ENCODE data around the gene RNF14.

The RNF14 gene

GRCh38 chr5:142006363-142007236, 37.7 kb downstream of the RNF14 start (continued):
- TF ChIP-seq ZNF660 (tag by site-specific recombination; IDR thresholded peaks at IDR 0.05) (no peak), ZBTB21 (tag by site-specific recombination; IDR thresholded peaks at IDR 0.05) (no peak), ZNF843 (tag by site-specific recombination; IDR thresholded peaks at IDR 0.05) (no peak), ELK4 (IDR thresholded peaks at IDR 0.05; ENCODE audit: borderline replicate concordance, low read depth, low read length) (no peak), PATZ1 (tag by site-specific recombination; IDR thresholded peaks at IDR 0.05) (no peak), ZNF544 (tag by site-specific recombination; IDR thresholded peaks at IDR 0.05) (no peak), ZNF704 (tag by site-specific recombination; IDR thresholded peaks at IDR 0.05) (no peak), ZNF473 (tag by site-specific recombination; IDR thresholded peaks at IDR 0.05) (no peak)

- TF ChIP-seq ZFP69B (tag by site-specific recombination; IDR thresholded peaks at IDR 0.05) (no peak), ZNF23 (tag by site-specific recombination; IDR thresholded peaks at IDR 0.05; ENCODE audit: borderline replicate concordance) (no peak), EGR2 (tag by site-specific recombination; IDR thresholded peaks at IDR 0.05; ENCODE audit: low read depth) (no peak), ZSCAN30 (tag by site-specific recombination; IDR thresholded peaks at IDR 0.05) (no peak), ZNF10 (tag by site-specific recombination; IDR thresholded peaks at IDR 0.05) (no peak), REST (tag by site-specific recombination; IDR thresholded peaks at IDR 0.05) (no peak), ZNF138 (tag by site-specific recombination; IDR thresholded peaks at IDR 0.05; ENCODE audit: borderline replicate concordance) (no peak), ZNF658 (tag by site-specific recombination; IDR thresholded peaks at IDR 0.05) (no peak), ZBTB26 (tag by site-specific recombination; optimal IDR thresholded peaks at IDR 0.05) (no peak), ZNF624 (tag by site-specific recombination; IDR thresholded peaks at IDR 0.05) (no peak), ZNF510 (tag by site-specific recombination; IDR thresholded peaks at IDR 0.05; ENCODE audit: insufficient replicate concordance) (no peak), ZNF148 (tag by site-specific recombination; IDR thresholded peaks at IDR 0.05; ENCODE audit: borderline replicate concordance) (no peak), ZNF169 (tag by site-specific recombination; IDR thresholded peaks at IDR 0.05) (no peak), ZNF350 (tag by site-specific recombination; IDR thresholded peaks at IDR 0.05) (no peak)
- Histone ChIP-seq H3K27ac (ENCODE audit: extremely low read depth, low read depth, low read length) (no peak overlapping the region), H3K4me1 (ENCODE audit: control insufficient read depth, insufficient read depth, low read length) (no peaks in the 10 kb centered on the region), H3K36me3 (ENCODE audit: control insufficient read depth in 2 of 2, insufficient read depth in 1 of 2, low read length in 2 of 2) (peaks cover 0 to 73% of the 10 kb centered on the region in 2 experiments; a peak in 2 of 3 replicates), H3K9me3 (ENCODE audit: control insufficient read depth, insufficient read depth, low read depth, low read length) (no peaks in the 10 kb centered on the region), H3K4me3 (ENCODE audit: low read depth, low read length) (no peak overlapping the region)
- CTCF ChIA-PET = interaction anchor here (0.9 to 1.2 kb wide), 4 partner anchors 8 to 117 kb away, joined by 3 to 7 read pairs (median 4); no protein-coding TSS in a partner anchor
- POLR2A ChIA-PET = no interaction called here
These were observed 38.3 kb downstream of the RNF14 start for GRCh38 chr5:142007237-142007544.

Measured in HEK293 (cell line).